GM21528 (cell line): ENCODE measurements around the gene LMNTD1.
A peak's percentile ranks its signal among the peaks of the same experiment; 100 is the strongest.

Experiments used
- ATAC-seq: cut with Tn5 transposase; IDR thresholded peaks from one replicate; pipeline ENCODE4 v1.9.1; 2021; ENCODE audit warnings: mild to moderate bottlenecking, moderate library complexity; ENCODE audit not compliant: unreplicated experiment, low FRiP score

Gene LMNTD1

DNA sequence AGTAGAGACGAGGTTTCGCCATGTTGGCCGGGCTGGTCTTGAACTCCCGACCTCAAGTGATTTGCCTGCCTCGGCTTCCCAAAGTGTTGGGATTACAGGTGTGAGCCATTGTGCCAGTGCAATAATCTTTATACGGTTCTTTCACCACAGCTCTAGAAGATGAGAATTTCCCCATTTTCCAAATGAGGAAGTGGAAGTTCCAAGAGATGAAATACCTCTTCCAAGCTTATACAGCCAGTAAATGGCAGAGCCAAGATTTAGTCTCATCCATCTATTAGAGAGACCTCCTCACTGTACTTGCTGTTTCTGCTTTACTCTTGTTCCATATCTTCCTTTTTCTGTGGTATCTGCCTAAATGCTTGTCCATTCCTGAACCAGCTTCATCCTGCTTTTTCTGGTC lies 3.1 kb upstream of the LMNTD1 start:
- ATAC-seq, result no peak

DNA sequence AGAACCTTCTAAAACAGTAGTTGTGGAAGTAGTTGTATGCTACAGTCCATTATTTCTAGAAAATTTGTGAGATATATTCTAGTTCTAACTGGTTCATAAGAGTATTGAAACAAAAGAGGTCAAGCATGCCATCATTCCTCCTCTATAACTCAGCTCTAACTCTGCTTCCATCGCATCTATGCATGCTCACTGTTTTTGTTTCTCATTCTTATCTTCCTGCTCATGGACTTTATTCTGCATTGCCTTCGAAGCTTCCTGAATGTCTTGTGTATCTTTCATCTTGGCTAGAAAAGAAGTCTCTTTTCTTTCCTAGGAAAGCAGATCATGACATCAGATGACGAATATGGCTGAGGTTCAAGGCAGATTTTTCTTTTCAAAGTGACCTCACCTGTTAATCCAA lies 402 bp downstream of the LMNTD1 start:
- ATAC-seq, result no peak

DNA sequence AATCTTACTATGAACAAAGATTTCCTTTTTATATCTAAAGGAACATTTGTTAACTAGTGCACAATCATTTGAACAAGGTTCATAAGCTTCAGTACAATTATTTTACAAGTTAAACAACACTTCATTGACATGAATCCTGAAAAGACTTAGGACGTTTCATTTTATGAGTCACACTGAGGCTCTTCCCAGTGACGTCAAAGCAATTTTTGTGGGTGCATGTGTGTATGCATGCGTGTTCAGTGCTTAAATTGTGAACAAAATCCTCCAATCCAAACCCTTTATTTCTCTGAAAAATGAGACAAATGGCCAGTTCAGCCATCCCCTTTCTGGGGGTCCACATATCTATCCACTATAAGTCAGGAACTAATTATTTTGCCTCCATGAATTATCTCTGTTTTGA lies 2.9 kb downstream of the LMNTD1 start:
- ATAC-seq, result no peak

DNA sequence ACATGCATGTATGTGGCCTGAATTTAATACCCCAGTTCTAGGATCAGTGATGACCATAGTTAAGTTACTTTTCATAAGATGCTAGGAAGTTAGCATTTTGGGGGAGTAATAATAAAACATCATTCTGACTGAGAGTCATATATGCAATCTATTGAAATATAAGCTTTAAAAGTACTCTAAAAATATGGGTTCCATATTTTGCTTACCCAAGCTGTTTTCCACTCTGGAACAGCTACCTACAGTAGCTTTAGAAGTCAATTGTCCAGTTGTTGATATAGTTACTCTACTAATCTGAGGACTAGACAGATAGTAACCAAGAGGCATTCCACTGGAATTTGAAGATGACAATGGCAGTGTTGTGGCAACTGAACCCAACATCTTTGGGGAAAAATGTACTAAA lies 4.0 kb downstream of the LMNTD1 start:
- ATAC-seq, result no peak

DNA sequence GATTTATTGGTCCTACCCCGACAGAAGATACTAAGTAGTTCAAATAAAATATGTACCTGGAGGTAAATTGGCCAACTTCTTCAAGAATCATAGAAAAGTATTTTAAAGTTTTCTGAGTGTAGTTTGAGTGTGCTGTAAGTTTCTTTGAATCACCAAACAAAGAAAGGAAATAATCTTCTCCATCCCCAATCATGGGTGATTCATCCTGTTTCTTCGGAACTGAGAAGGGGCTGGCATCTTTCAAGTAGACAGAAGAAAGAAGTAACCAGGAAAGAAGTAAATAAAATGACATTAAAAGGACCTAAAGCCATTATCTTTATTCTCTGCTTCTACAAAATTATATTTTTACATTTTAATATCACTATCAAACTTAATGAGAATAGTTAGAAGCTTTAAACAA lies 6.8 kb downstream of the LMNTD1 start:
- no peak for ATAC-seq

DNA sequence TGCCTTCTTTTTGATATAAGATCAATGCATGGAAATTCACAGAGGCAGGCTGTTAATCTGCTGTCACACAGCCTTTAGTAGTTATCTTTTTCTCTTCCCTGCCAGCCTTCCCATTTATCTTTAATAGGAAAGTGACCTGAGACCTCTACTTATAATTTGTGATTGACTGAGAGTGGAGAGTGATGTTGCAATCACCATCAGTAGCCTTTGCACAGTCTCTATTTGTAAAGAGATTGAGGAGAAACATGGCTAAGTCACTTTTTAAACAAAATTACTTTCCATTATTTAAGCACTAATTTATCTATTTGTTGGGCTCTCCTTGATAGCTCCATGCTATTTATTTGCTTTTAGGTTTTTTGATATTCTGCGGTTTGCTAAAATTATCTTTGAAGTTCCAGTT lies 19.9 kb downstream of the LMNTD1 start:
- no peak for ATAC-seq

DNA sequence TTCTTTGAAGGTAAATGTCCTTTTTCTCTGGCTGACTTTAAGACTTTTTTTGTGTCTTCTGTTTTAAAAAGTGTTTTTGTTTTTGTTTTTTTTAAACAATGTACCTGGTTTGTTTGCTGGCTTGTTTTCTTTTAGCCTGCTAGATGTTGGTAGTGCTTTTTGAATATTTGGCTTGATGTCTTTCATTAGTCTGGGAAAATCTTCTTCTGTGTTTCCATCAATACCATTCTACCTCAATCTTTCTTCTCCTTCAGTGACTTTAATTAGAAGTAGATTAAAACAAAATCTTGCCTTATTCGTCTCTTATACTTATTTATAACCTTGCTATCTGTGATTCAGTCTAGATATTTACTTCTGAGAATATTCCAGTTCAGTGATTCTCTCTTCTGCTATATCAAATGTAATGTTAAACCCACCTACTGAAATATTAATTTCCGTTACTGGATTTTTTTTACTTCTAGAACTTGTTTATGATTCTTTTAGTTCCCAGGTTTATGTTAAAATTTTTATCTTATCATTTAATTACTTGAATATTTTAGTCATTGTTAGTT lies 21.5 kb downstream of the LMNTD1 start:
- ATAC-seq, result no peak

DNA sequence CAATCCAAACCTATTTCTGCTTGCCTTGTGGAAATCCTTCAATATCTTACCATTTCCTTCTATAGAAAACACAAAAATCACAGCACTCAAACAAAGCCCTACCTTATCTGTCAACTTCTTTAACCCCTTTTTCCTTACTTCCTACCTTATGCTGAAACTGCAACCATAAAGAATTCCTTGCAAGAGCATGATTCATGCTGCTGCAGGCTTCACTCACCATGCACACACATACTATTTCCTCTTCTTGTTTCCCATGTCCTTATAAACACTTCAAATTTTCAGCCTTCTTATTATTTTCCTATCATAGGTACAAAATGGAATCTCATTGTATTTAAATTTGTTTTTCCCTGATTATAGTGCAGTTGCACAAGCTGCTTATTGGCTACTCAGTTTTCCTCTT lies 23.3 kb downstream of the LMNTD1 start:
- no peak for ATAC-seq

DNA sequence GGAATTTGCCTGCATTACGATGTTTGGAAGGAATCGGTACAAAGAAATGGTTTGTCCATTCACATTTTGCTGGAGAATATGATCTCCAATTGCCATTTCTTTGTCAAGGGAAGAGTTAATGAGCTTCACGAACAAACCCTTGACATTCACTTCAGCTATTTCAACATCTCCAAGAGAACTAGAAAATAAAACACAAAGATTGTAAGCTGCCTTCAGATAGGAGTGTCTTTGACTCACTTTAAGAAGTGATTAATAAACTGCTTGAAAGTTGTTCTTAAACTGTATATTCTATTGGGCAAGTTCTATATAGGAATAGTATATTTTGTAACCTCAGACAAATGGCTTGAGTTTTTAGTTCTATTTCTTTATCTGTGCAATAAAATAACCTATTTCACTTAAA lies 26.3 kb downstream of the LMNTD1 start:
- ATAC-seq, result no peak

DNA sequence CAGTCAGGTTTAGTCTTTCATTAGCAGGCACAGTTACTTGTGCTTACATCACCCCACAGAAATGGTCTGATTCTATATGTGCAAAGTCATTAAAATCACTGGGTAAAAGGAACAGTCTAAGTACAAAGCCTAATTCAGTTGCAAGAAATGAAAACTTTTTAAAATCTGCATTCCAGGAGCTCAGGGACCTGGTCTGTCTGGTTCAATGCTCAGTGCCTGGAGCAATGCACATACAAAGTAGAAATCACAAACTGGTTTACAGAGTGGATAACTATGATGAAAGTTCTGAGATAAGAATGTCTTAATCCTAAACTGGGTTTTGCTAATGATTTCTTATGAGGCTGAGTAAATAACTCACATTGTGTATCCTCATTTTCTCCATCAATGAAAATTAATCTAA lies 28.7 kb downstream of the LMNTD1 start:
- no peak for ATAC-seq

DNA sequence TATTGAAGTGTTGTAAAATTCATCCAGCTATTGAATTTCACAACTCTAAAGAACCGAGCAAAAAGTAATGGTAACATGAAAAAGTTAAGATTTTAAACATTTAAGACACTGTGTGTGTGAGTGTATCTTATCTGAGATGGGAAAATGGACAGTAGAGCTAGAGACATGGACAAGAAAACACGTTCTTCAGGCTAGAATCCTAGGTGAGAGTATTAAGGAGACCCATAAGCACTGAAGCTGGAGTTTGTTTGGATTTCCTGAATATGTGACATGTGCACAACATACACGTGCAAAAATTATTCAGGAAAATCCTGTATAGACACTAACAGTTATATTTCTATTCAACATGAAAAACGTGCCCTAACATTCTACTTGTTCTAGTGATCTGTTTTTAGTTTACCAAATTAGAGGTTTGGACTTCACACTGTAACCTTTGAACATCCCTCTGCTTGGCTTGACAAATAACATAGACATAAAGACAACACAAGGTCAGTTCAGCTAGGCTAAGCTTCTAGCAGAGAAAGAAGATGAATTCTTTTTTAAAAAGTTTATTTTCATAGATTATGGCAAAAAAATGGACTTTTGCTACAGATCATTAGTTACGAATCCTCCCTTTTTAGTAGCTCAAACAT lies 31.3 kb downstream of the LMNTD1 start:
- no peak for ATAC-seq

DNA sequence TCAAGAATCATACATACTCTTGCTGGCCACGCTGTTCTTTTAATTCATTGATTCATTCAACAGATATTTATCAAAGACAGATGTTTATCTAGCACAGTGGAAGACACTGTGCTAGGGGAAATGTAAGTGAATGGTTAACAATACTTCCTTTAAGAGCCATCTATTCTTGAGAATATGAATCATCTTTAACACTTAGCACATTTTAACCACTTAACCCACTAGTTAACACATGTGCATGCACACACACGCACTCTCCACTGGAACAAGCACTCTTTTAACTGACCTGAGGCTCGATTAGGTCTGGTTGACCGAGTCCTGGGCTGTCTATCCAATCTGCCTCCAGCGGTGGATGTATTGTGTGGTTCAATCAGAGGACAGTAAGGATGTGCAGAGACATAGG lies 34.6 kb downstream of the LMNTD1 start:
- ATAC-seq, result peak; percentile 75

DNA sequence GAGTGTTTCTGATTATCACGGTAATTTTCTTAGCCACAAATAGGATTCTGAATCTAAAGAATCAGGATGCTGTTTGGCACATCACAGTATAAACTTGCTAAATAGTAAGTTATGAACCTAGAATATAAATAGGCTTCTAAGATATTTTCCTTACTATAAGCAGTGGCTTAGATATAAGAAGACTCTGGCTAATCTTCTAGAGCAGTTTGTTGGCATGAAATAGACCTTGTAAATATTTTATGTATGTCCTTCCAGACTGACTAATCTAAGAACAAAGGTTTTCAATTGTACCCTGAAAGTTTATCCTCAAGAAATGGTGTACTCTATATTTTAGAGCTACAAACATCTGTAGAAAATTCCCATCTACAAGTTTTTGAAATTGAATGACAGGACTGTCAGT lies 48.3 kb downstream of the LMNTD1 start:
- no peak for ATAC-seq

DNA sequence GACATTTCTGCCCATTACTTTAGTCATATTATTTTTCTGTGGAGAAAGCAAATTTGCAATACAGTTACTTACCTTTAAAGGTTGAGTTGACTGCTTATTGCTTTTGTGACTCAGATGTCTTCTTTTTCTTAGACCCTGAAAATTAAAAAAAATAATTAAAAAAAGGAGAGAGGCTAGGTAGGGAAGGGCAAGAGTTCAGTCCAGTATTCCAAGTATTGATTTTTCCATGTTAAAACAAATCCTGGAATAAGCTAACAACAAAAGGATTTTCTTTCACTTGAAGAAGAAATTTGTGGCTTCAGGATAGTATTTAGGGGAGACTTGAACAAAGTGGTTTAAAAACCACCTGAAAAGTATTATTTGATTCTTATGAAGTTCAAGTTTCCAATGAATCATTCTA lies 49.4 kb downstream of the LMNTD1 start:
- ATAC-seq, result no peak

DNA sequence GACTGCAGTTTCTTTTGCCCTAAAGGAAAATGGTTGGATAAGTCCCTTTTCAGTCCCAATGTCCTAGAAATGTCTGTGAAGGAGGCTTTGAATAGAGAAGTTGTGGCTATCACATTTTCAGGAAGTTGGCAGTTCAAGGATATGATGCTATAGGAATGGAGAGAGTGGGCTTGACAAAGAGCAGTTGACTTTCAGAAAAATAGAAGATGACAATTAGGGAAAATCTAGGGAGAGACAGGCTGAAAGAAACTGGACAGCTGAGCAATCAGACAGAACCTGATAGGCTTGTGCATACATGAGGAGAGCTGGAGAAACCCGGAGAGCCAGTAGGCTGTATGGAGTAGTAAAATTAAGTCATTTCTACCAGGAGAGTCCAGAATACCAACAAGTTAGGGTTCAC lies 50.5 kb downstream of the LMNTD1 start:
- ATAC-seq, result no peak

DNA sequence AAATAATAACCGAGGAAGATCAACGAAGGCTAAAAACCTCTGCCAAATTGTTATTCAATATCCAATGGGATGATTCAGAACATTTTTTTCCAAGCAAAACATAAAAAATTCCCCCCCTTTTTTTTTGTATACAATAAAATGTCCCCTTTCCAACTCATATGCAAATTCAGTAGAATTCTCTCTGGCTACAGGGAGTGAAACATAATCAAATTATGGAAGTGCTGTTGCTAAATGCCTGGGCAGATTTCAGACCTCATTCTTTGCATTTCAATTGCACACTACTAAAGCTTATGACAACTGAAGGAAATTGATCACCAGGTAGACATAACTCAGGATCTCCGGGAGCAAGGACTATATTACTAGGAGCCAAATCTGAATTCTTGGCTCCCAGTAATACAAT lies 51.0 kb downstream of the LMNTD1 start:
- ATAC-seq, result no peak

DNA sequence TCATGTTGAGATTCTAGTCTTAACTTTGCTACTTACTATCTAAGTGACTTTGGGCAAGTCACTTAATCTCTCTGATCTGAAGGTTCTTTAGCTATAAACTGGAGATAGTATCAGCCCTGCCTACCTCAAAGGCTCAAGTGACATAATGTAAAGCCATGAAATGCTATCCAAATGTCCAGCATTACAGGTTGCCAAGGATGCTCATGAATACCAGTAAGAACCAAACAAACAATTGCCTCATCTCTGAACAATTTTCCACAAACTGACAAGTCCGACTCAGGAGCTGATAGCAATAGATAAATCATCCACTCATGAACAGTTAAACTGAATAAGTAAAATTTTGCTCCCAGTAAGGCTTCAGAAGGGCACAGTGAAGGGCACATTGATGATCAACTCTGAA lies 51.5 kb downstream of the LMNTD1 start:
- ATAC-seq, result no peak

DNA sequence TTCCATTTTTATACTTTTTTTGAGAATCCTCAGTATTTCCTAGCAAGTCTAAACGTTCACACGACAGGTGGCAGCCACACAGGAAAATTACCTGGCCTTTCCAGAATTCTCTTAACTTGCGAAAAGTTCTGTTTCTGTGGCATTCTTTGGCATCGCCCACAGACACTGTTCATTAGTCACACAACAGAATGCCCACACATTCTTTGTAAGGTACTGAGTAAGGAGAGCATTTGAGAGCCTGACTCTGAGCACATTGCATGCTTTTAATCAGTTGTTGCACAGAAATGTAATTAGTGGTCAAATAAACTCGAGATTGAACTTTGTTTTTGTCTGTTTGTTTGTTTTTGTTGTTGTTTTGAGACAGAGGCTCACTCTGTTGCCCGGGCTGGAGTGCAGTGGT lies 52.4 kb downstream of the LMNTD1 start:
- no peak for ATAC-seq

DNA sequence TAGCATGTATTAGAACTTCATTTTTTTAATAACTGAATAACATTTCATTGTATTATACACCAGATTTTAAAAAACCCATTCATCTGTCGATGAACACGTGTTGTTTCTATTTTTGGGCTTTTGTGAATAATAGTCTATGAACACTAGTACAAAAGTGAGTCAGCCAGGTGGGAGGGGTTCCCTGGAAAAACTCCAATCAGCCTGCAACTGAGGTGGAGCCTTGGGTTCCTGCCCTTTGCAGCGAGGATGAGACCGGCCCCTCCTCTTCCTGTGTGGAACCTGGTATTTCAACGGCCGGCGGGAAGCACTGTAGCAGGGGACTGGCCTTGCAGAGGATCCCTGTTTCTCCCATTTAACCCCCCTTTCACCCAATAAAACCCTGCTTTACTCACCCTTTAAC lies 56.1 kb downstream of the LMNTD1 start:
- ATAC-seq, result no peak

DNA sequence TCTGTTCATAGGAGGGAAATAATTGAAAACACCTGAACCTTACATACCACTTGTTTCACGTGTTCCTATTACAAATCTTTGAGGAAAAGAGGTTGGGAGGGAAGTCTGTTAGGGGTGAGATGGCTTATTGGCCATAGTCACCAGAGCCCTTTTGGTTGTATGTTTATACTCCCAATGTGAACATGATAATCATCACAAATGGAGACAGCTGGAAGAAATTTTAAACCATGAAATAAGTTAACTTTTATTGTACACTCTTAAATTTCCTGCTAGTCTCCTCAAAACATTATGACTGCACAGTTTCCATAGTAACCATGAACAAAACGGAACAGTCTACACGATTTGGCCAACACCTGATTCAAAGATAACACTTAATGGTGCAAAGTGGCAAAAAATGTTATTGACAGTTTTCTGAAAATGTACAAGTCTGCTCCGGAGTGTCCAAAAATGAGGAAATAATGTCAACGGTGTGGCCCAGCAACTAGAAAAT lies 56.9 kb downstream of the LMNTD1 start:
- no peak for ATAC-seq

DNA sequence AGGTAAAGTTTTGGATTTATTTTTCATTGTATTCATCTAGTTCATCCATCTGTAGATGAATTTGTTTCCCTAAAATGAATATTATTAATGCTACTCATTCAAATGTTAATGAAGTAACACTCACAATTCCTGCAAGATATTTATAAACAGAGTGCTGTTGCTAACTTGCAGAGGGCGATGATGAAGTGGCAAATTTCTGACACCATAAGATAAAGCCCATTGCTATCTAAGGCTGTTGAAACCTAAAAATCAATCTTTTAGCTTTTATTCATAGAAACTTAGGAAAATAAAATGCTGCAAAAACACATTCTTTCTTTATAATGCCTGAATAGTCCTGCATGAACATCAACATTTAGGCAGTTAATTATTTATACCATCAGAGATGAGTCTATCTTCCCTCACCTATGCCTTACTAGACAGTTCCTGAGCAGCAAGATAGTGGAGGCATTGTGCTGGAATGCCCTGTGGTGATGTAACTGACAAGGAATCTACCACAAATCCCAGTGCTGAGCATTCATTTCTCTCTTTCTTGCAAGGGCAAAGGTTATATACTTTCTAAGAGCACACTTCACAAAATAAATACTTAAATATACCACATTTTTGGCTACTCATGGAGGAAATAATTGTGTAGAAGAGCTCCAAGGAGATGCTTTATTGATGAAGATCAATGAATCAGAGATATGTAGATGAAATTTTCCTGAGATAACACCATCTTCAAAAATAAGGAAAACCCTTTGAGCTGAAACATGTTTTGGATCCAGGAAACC lies 57.6 kb downstream of the LMNTD1 start:
- ATAC-seq, result no peak

DNA sequence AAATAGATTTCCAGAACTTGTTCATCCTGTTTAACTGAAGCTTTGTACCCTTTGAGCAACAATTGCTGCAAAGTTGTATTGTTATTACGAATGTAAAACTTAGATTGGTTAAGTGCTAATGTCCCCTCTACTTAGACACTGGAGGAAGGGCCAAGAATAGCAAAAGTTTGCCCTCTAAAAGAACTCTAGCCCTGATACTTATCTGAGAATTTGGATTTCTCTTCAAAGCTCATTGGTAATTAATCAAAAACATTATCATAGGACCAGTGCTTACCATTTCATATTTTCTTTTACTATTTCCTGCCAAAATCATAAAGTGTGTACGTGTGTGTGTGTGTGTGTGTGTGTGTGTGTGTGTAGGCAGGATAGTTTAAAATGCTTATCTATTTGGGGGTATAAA lies 58.2 kb downstream of the LMNTD1 start:
- no peak for ATAC-seq
